NCI-H345 (cell line): ENCODE data around the gene STRN3.
"Not testable (repeated sequence)": the region's sequence is repeated elsewhere in the genome, so short reads cannot be mapped to it uniquely, and the experiment has no call there.

Experiments used
- DNase-seq: peaks from one replicate; lab custom pipeline; 2025; lab: John Stamatoyannopoulos, UW

The STRN3 gene

GRCh38 chr14:30967364-30968098, 58.6 kb downstream of the STRN3 start:
- not testable (repeated sequence) for DNase-seq

GRCh38 chr14:30966415-30967363, 59.5 kb downstream of the STRN3 start:
- no peak for DNase-seq

- DNase-seq, result not testable (repeated sequence)
Observed at GRCh38 chr14:30965861-30966260, 60.3 kb downstream of the STRN3 start.

- not testable (repeated sequence) for DNase-seq
Observed at GRCh38 chr14:30962537-30962936, 63.6 kb downstream of the STRN3 start.

- DNase-seq, result no peak
Observed at GRCh38 chr14:30961330-30961729, 64.8 kb downstream of the STRN3 start.

GRCh38 chr14:30960216-30960615, 66.0 kb downstream of the STRN3 start:
- DNase-seq, result no peak

- DNase-seq, result no peak
Observed at GRCh38 chr14:30958555-30959407, 67.4 kb downstream of the STRN3 start.

- DNase-seq, result no peak
Observed at GRCh38 chr14:30957813-30958370, 68.3 kb downstream of the STRN3 start.

- DNase-seq, result no peak
Observed at GRCh38 chr14:30949651-30950050, 76.5 kb downstream of the STRN3 start.

- no peak for DNase-seq
Observed at GRCh38 chr14:30943694-30944093, 82.5 kb downstream of the STRN3 start.

- DNase-seq, result no peak
Observed at GRCh38 chr14:30940886-30941285, 85.3 kb downstream of the STRN3 start.

GRCh38 chr14:30938617-30939016, 87.6 kb downstream of the STRN3 start:
- no peak for DNase-seq

- DNase-seq, result no peak
Observed at GRCh38 chr14:30935445-30935844, 90.7 kb downstream of the STRN3 start.

GRCh38 chr14:30933937-30934336, 92.2 kb downstream of the STRN3 start:
- DNase-seq, result not testable (repeated sequence)

- no peak for DNase-seq
Observed at GRCh38 chr14:30928462-30928861, 97.7 kb downstream of the STRN3 start.

GRCh38 chr14:30925254-30925653, 100.9 kb downstream of the STRN3 start:
- DNase-seq, result no peak

GRCh38 chr14:30921788-30922187, 104.4 kb downstream of the STRN3 start:
- DNase-seq, result no peak

GRCh38 chr14:30921305-30921704, 104.9 kb downstream of the STRN3 start:
- DNase-seq, result no peak

- no peak for DNase-seq
Observed at GRCh38 chr14:30915596-30915995, 110.6 kb downstream of the STRN3 start.

GRCh38 chr14:30914812-30915211, 111.4 kb downstream of the STRN3 start:
- no peak for DNase-seq

- no peak for DNase-seq
Observed at GRCh38 chr14:30908826-30909225, 117.4 kb downstream of the STRN3 start.

GRCh38 chr14:30907659-30908057, 118.5 kb downstream of the STRN3 start:
- no peak for DNase-seq
